GM12892 (cell line): ENCODE data around the gene RHOT1.

Experiments used
- POLR2A ChIP-seq: IDR thresholded peaks from 2 replicates; pipeline ENCODE4 v1.6.1; 2011; ENCODE audit warnings: low read depth, low read length, control low read depth
- POLR2AphosphoS5 ChIP-seq: IDR thresholded peaks from 2 replicates; pipeline ENCODE4 v1.6.1; 2011; ENCODE audit warnings: low read depth, low read length, control low read depth
- TAF1 ChIP-seq: IDR thresholded peaks from 2 replicates; pipeline ENCODE4 v1.6.1; 2011; ENCODE audit warnings: low read depth, mild to moderate bottlenecking, control low read depth, low read length, borderline replicate concordance

DNA sequence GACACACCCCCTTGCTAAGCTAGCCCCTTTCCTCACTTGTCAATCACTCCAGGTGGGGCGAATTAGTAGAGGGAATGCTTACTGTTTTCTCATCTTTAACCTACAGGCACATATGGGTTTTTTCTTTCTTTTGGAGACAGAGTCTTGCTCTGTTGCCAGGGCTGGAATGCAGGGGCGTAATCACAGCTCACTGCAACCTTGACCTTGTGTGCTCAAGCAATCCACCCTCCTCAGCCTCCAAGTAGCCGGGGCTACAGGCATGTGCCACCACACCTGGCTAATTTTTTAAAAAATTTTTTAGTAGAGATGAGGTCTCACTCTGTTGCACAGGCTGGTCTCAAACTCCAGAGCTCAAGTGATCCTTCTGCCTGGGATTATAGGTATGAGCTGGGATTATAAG, 84.6 kb downstream of the RHOT1 start:
- TF ChIP-seq POLR2A (no peak), TAF1 (no peak), POLR2AphosphoS5 (no peak)
